Keratinocyte (primary cell): ENCODE results near the gene ACBD6. TPM values are rescaled to one million over a fixed set of nuclear protein-coding genes. Genes with fewer than 3 reads are reported as not detected.

Experiments used
- DNase-seq: peaks from one replicate; pipeline ENCODE4 v3.0.0-alpha.2; 2011; ENCODE audit warnings: low read depth, missing footprints, low spot score
- FAIRE-seq: peaks from 2 replicates; lab custom pipeline; 2011; peaks lifted over from hg19 to GRCh38; lab: Jason Lieb, UNC
- H2AFZ ChIP-seq: 2 replicates; pipeline ENCODE4 v1.6.0; 2012; ENCODE audit warnings: low read length, control low read depth, inconsistent platforms; ENCODE audit not compliant: control insufficient read depth
- H3K27ac ChIP-seq: 2 replicates; pipeline ENCODE4 v1.5.1; 2011; ENCODE audit warnings: low read length; ENCODE audit not compliant: control insufficient read depth, insufficient read depth
- H3K27me3 ChIP-seq: 3 replicates; pipeline ENCODE4 v1.6.0; 2011; ENCODE audit warnings: low read length; ENCODE audit not compliant: control insufficient read depth, insufficient read depth; ENCODE audit errors: extremely low read depth
- H3K36me3 ChIP-seq, 2 experiments: 2 replicates in 1 of 2; 3 replicates in 1 of 2; pipeline ENCODE4 v1.5.1; 2011; ENCODE audit warnings: low read length in 2 of 2, mild to moderate bottlenecking in 1 of 2; ENCODE audit not compliant: control insufficient read depth in 2 of 2, insufficient read depth in 2 of 2; ENCODE audit errors: extremely low read depth in 1 of 2
- H3K4me1 ChIP-seq: 3 replicates; pipeline ENCODE4 v1.5.1; 2011; ENCODE audit warnings: low read length; ENCODE audit not compliant: control insufficient read depth, insufficient read depth; ENCODE audit errors: extremely low read depth
- H3K4me2 ChIP-seq: 3 replicates; pipeline ENCODE4 v1.6.0; 2011; ENCODE audit warnings: low read depth, low read length; ENCODE audit not compliant: control insufficient read depth, insufficient read depth; ENCODE audit errors: extremely low read depth
- H3K4me3 ChIP-seq, 3 experiments: fragments of 200-600 bp in 1 of 3; sonication (generic) in 1 of 3; 2 replicates in 2 of 3; 3 replicates in 1 of 3; pipeline ENCODE4 v1.5.1; 2011 to 2016; ENCODE audit warnings: low read length in 3 of 3, mild to moderate bottlenecking in 3 of 3, control low read depth in 2 of 3, inconsistent platforms in 1 of 3, low read depth in 1 of 3, mixed read lengths in 1 of 3, mixed run types in 1 of 3, moderate library complexity in 1 of 3; ENCODE audit not compliant: control insufficient read depth in 2 of 3, insufficient read depth in 2 of 3; ENCODE audit errors: extremely low read depth in 1 of 3
- H3K79me2 ChIP-seq: 2 replicates; pipeline ENCODE4 v1.6.0; 2012; ENCODE audit warnings: low read length; ENCODE audit not compliant: control insufficient read depth, insufficient read depth
- H3K9ac ChIP-seq: 3 replicates; pipeline ENCODE4 v1.6.0; 2011; ENCODE audit warnings: low read length; ENCODE audit not compliant: control insufficient read depth, insufficient read depth; ENCODE audit errors: extremely low read depth
- H3K9me1 ChIP-seq: 3 replicates; pipeline ENCODE4 v1.6.0; 2011; ENCODE audit warnings: low read length; ENCODE audit not compliant: control insufficient read depth, insufficient read depth; ENCODE audit errors: extremely low read depth
- H3K9me3 ChIP-seq: 2 replicates; pipeline ENCODE4 v1.5.1; 2012; ENCODE audit warnings: low read depth, low read length; ENCODE audit not compliant: control insufficient read depth
- H4K20me1 ChIP-seq: 3 replicates; pipeline ENCODE4 v1.6.0; 2011; ENCODE audit warnings: low read length; ENCODE audit not compliant: control insufficient read depth, insufficient read depth; ENCODE audit errors: extremely low read depth
- CTCF ChIP-seq, 3 experiments: IDR thresholded peaks in 1 of 3; conservative IDR thresholded peaks in 1 of 3; optimal IDR thresholded peaks in 1 of 3; 2 replicates in 2 of 3; 3 replicates in 1 of 3; pipeline versions ENCODE3 to v1.5.1; 2011; ENCODE audit warnings: low read length in 3 of 3, mild to moderate bottlenecking in 3 of 3, moderate library complexity in 2 of 3, control low read depth in 1 of 3, inconsistent platforms in 1 of 3; ENCODE audit not compliant: insufficient read depth in 2 of 3; ENCODE audit errors: extremely low read depth in 1 of 3
- EZH2 ChIP-seq: IDR thresholded peaks from one replicate; pipeline ENCODE4 v1.6.1; 2012; ENCODE audit warnings: inconsistent platforms, mild to moderate bottlenecking, low read length, moderate library complexity
- dilution Hi-C: fragments of 300-500 bp; cut with MboI; formaldehyde crosslinking; loops from one replicate; pipeline ENCODE4 v1.7.0; 2020; ENCODE audit warnings: low sequenced_read_pairs; ENCODE audit not compliant: extremely low pct_ligation_motif_present
- polyA plus RNA-seq, 5 experiments: library from polyadenylated mRNA; depleted of rRNA in 3 of 5; stranded (reverse) in 3 of 5; stranded (forward) in 1 of 5; unstranded in 1 of 5; fragments of >200 nt; gene quantifications; 1 replicate in 1 of 5; 2 replicates in 3 of 5; 3 replicates in 1 of 5; pipeline versions ENCODE4 v1.2.1 to v1.2.3, GENCODE V29; 2011 to 2012; ENCODE audit warnings: missing spikeins in 2 of 5, low read depth in 1 of 5, low replicate concordance in 1 of 5

The ACBD6 gene
- polyA plus RNA-seq, 1 donor (not counting 4 experiments of a cell fraction or from before 2014, with no cell fraction given): 47.5 TPM

GRCh38 chr1:180370188-180370587 lies 132.2 kb downstream of the ACBD6 start:
- peaks cover 11% of the 10 kb centered on the region for H3K79me2 ChIP-seq
- FAIRE-seq (no peak), DNase-seq (no peak)
- H2AFZ ChIP-seq: no peak overlapping the region
- H3K4me1 ChIP-seq: no peaks in the 10 kb centered on the region
- H3K27ac ChIP-seq: no peak overlapping the region
- no peaks in the 10 kb centered on the region for H4K20me1 ChIP-seq
- H3K4me2 ChIP-seq: no peak overlapping the region
- H3K27me3 ChIP-seq: no peaks in the 10 kb centered on the region
- H3K9me3 ChIP-seq: no peaks in the 10 kb centered on the region
- dilution Hi-C loops: no loop called here
- no peak for TF ChIP-seq EZH2
- no peak for TF ChIP-seq CTCF (optimal IDR thresholded peaks at IDR 0.05 in 1 of 3, IDR thresholded peaks at IDR 0.05 in 1 of 3, conservative IDR thresholded peaks at IDR 0.05 in 1 of 3; ENCODE audit: extremely low read depth in 1 of 3, insufficient read depth in 2 of 3, low read length in 3 of 3)
- H3K36me3 ChIP-seq: no peaks in the 10 kb centered on the region
- H3K4me3 ChIP-seq: no peak overlapping the region
- H3K9ac ChIP-seq: no peak overlapping the region
- H3K9me1 ChIP-seq: no peaks in the 10 kb centered on the region

GRCh38 chr1:180369061-180369460 lies 133.3 kb downstream of the ACBD6 start:
- Histone ChIP-seq H3K27me3 (no peaks in the 10 kb centered on the region), H3K79me2 (peaks cover 5% of the 10 kb centered on the region), H3K9me3 (no peaks in the 10 kb centered on the region), H3K27ac (no peak overlapping the region), H3K4me3 (no peak overlapping the region), H2AFZ (no peak overlapping the region), H3K9me1 (no peaks in the 10 kb centered on the region), H3K36me3 (no peaks in the 10 kb centered on the region), H4K20me1 (no peaks in the 10 kb centered on the region), H3K4me2 (no peak overlapping the region), H3K4me1 (no peaks in the 10 kb centered on the region), H3K9ac (no peak overlapping the region)
- FAIRE-seq: no peak
- TF ChIP-seq EZH2 (no peak), CTCF (optimal IDR thresholded peaks at IDR 0.05 in 1 of 3, IDR thresholded peaks at IDR 0.05 in 1 of 3, conservative IDR thresholded peaks at IDR 0.05 in 1 of 3; ENCODE audit: extremely low read depth in 1 of 3, insufficient read depth in 2 of 3, low read length in 3 of 3) (no peak)
- dilution Hi-C loops: no loop called here
- no peak for DNase-seq
